ENCODE measurements around the gene S100A3. TPM values are rescaled to one million over a fixed set of nuclear protein-coding genes. Genes with fewer than 3 reads are reported as not detected.

S100A3 gene
- total and polyA plus RNA-seq, 2 of the 8 experiments (the other 6 are each of a cell fraction or from before 2014, with no cell fraction given), result 0.26 to 0.47 TPM

GRCh38 chr1:153526132-153526543 is 22.9 kb downstream of the S100A3 start:
- H3K56ac ChIP-seq (replicated peaks; ENCODE audit: insufficient read length, low read depth, low read length), result no peak overlapping the region
- POLR2A ChIA-PET (ENCODE audit: partially characterized antibody), result interaction anchor here (0.8 to 1.3 kb wide), 3 partner anchors 101 to 120 kb away, joined by 3 to 5 read pairs (median 4); partner anchors contain the start of gene S100A13

More at GRCh38 chr1:153526132-153526543, 22.9 kb downstream of the S100A3 start:
- WGBS, 2 experiments (ENCODE audit: extremely low coverage in 1 of 2, insufficient coverage in 1 of 2, insufficient read length in 1 of 2, insufficient replicate concordance in 2 of 2, low coverage in 1 of 2, low lambda C conversion rate in 2 of 2, missing lambda C conversion rate in 1 of 2), result 87% methylated on average over 8 of the region's 8 CpGs; no CpG with 5 or more reads in 1 of the 2 experiments
- Histone ChIP-seq H4K8ac (ENCODE audit: extremely low read depth, insufficient read depth, low read length) (no peak overlapping the region; the same call in 1 of the 2 replicates), H3K4me3 (ENCODE audit: extremely low read depth in 1 of 4, insufficient read depth in 2 of 4, low read depth in 3 of 4, low read length in 4 of 4) (no peak overlapping the region), H2AK5ac (ENCODE audit: low read depth, low read length) (no peak overlapping the region), H3K4me2 (ENCODE audit: insufficient read depth in 1 of 2, low read depth in 2 of 2, low read length in 2 of 2) (no peak overlapping the region), H3K27me3 (replicated peaks in 1 of 4; ENCODE audit: control insufficient read depth in 3 of 4, extremely low read depth in 1 of 4, insufficient read depth in 3 of 4, low read length in 3 of 4) (no peaks in the 10 kb centered on the region), H3K9ac (replicated peaks in 1 of 4; ENCODE audit: extremely low read depth in 1 of 4, low read depth in 3 of 4, low read length in 3 of 4) (no peak overlapping the region), H2BK5ac (ENCODE audit: low read depth, low read length) (no peak overlapping the region), H2BK120ac (replicated peaks; ENCODE audit: low read depth, low read length) (no peak overlapping the region), H4K91ac (replicated peaks; ENCODE audit: insufficient read length, low read length) (no peak overlapping the region), H3K4me1 (replicated peaks in 1 of 4; ENCODE audit: control insufficient read depth in 3 of 4, insufficient read depth in 4 of 4, low read length in 3 of 4) (peaks cover 3 to 5% (median 5%) of the 10 kb centered on the region in 4 experiments; a peak in 3 of 7 replicates), H2BK12ac (ENCODE audit: low read depth, low read length) (no peak overlapping the region), H2BK20ac (ENCODE audit: low read length) (peak overlapping the region; percentile 4; the same call in 1 of the 2 replicates), H3K23me2 (ENCODE audit: low read depth, low read length) (no peaks in the 10 kb centered on the region), H3K4ac (replicated peaks; ENCODE audit: insufficient read length, low read depth, low read length) (no peak overlapping the region), H4K20me1 (replicated peaks in 1 of 2; ENCODE audit: control insufficient read depth in 1 of 2, insufficient read depth in 2 of 2, low read length in 2 of 2) (no peaks in the 10 kb centered on the region), H3K14ac (ENCODE audit: insufficient read length) (no peak overlapping the region), H3K18ac (ENCODE audit: extremely low read depth, low read length) (no peak overlapping the region), H3K9me3 (ENCODE audit: insufficient read depth in 2 of 2, low read depth in 1 of 2, low read length in 1 of 2) (peaks cover 0 to 2% of the 10 kb centered on the region in 2 experiments; a peak in 1 of 4 replicates), H2AFZ (ENCODE audit: low read length) (no peak overlapping the region), H3K79me1 (ENCODE audit: low read depth, low read length) (no peaks in the 10 kb centered on the region), H3K23ac (ENCODE audit: insufficient read length) (no peak overlapping the region), H3K79me2 (ENCODE audit: control insufficient read depth in 1 of 2, insufficient read depth in 2 of 2, low read length in 2 of 2) (no peaks in the 10 kb centered on the region), H3K36me3 (ENCODE audit: control insufficient read depth in 2 of 4, insufficient read depth in 4 of 4, low read length in 3 of 4) (no peaks in the 10 kb centered on the region), H4K5ac (ENCODE audit: insufficient read length, low read depth, low read length) (no peak overlapping the region), H3K27ac (ENCODE audit: low read depth, low read length) (no peak overlapping the region), H2BK15ac (ENCODE audit: low read length) (no peak overlapping the region)
- TF ChIP-seq TBP (IDR thresholded peaks at IDR 0.05; ENCODE audit: low read depth, low read length) (no peak), KDM5A (IDR thresholded peaks at IDR 0.05; ENCODE audit: low read length) (no peak), TCF12 (IDR thresholded peaks at IDR 0.05; ENCODE audit: low read depth, low read length) (no peak), CBX8 (IDR thresholded peaks at IDR 0.05; ENCODE audit: borderline replicate concordance, low read depth, low read length) (no peak), POLR2A (IDR thresholded peaks at IDR 0.05; ENCODE audit: control extremely low read depth in 1 of 2, low read depth in 2 of 2, low read length in 2 of 2) (no peak), RAD21 (IDR thresholded peaks at IDR 0.05 in 1 of 2, conservative IDR thresholded peaks at IDR 0.05 in 1 of 2; ENCODE audit: low read depth in 2 of 2, low read length in 2 of 2) (no peak), NRF1 (IDR thresholded peaks at IDR 0.05; ENCODE audit: low read depth, low read length) (no peak), ATF2 (IDR thresholded peaks at IDR 0.05; ENCODE audit: low read length) (no peak), SIX5 (IDR thresholded peaks at IDR 0.05; ENCODE audit: low read depth, low read length) (no peak)
- TF ChIP-seq, protein P1, sequence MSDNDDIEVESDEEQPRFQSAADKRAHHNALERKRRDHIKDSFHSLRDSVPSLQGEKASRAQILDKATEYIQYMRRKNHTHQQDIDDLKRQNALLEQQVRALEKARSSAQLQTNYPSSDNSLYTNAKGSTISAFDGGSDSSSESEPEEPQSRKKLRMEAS (IDR thresholded peaks at IDR 0.05), result no peak
- FAIRE-seq (no peak), DNase-seq (ENCODE audit: low read depth in 1 of 2, low spot score in 2 of 2) (no peak)
- CTCF ChIA-PET (ENCODE audit: partially characterized antibody), result interaction anchor here (0.8 to 4.1 kb wide), 15 partner anchors 8 to 214 kb away, joined by 3 to 19 read pairs (median 4); partner anchors contain the start of genes PGLYRP3, S100A1, S100A13 and S100A6

All from H1 (cell line).